Measurements from ENCODE around the gene GNAL. TPM values are rescaled to one million over a fixed set of nuclear protein-coding genes. Genes with fewer than 3 reads are reported as not detected.
"Not testable (repeated sequence)": the region's sequence is repeated elsewhere in the genome, so short reads cannot be mapped to it uniquely, and the experiment has no call there.

GNAL gene
- total RNA-seq (2014; rRNA removed; shearing (Covaris generic)), result 8.6 TPM in 2 replicates
- 2.3 and 2.4 TPM in 2 replicates for polyA plus RNA-seq (2014; cell fraction: nucleus; rRNA removed)

DNA sequence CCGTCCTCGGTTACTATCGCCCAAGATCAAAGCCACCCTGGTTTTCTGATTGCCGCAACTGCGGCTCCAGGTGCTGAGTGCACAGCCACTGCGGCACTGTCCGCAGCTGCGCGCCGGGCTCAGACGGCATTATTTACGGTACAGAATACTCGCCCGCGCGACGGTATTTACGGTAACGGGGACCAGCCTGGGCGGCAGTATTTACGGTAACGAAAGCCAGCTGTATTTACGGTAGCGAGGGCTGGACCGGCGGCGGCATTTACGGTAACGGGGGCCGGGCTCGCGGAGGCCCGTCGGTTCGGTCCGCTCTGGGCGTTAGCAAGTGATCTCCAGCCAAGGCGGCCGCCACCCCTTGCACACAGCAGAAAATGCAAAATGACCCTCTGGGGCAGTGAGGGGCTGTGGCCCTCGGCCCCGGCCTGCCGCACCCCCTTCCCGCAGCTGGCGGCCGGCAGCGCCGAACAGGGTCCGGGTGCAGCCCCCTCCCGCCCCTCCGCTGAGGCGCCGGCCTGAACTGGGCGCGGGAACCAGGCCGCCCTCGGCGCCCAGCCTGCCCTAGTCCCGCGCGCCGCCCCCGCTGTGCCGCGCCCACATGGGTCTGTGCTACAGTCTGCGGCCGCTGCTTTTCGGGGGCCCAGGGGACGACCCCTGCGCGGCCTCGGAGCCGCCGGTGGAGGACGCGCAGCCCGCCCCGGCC, at the start of gene GNAL:
Gene GNAL (plus strand): TSS at position 293 of the 697 bp plus-strand sequence. CDS start 300 bp downstream, at position 593.
- DNase-seq (ENCODE audit: extremely low read depth, low read depth), result peak; percentile 58

DNA sequence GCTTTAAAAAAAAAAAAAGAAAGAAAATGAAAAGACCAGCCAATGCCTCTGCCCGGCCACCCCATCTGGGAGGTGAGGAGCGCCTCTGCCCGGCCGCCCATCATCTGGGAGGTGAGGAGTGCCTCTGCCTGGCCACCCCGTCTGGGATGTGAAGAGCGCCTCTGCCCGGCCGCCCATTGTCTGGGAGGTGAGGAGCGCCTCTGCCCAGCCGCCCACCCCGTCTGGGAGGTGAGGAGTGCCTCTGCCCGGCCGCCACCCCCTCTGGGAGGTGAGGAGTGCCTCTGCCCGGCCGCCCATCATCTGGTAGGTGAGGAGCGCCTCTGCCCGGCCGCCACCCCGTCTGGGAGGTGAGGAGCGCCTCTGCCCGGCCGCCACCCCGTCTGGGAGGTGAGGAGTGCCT, 41.8 kb upstream of the GNAL start:
- DNase-seq (ENCODE audit: extremely low read depth, low read depth), result not testable (repeated sequence)

DNA sequence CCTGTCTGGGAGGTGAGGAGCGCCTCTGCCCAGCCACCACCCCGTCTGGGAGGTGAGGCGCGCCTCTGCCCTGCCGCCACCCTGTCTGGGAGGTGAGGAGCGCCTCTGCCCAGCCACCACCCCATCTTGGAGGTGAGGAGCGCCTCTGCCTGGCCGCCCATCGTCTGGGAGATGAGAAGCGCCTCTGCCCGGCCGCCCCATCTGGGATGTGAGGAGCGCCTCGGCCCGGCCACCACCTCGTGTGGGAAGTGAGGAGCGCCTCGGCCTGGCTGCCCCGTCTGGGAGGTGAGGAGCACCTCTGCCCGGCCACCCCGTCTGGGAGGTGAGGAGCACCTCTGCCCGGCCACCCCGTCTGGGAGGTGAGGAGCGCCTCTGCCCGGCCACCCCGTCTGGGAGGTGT, 41.3 kb upstream of the GNAL start:
- DNase-seq (ENCODE audit: extremely low read depth, low read depth), result not testable (repeated sequence)

DNA sequence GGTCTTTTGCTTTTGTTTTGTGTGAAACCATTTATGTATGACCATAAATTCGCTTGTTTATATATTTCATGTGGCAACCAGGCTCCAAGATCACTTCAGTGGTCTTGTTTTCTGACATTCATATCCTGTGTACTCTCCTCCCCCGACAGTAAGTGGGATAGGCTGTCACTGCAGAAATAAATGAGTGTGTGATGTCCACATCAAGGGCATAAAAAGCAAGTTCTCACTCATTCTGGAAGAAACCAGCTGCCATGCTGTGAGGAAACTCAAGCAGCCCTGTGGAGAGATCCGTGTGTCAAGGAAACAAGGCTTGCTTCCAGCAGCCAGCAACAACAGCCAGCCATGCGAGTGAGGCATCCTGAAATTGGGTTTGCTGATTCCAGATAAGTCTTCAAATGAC, 39.2 kb upstream of the GNAL start:
- no peak for DNase-seq (ENCODE audit: extremely low read depth, low read depth)

DNA sequence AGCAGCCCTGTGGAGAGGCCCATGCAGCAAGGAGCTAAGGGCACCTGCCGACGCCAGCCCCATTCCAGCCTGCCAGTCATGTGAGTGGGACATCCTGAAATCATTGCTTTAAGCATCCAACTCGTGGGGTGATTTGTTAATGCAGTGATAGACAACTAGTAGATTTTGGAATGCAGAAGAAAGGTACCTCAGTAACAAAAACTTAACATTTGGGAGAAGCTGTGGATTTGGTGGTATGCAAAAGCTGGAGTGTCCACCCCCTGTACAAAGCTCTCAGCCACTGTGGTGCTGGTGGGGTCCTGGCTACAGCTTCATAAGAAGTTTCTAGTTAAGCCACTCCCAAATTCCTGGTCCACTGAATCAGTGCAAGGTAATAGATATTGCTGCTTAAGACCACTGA, 37.2 kb upstream of the GNAL start:
- DNase-seq (ENCODE audit: extremely low read depth, low read depth), result no peak

DNA sequence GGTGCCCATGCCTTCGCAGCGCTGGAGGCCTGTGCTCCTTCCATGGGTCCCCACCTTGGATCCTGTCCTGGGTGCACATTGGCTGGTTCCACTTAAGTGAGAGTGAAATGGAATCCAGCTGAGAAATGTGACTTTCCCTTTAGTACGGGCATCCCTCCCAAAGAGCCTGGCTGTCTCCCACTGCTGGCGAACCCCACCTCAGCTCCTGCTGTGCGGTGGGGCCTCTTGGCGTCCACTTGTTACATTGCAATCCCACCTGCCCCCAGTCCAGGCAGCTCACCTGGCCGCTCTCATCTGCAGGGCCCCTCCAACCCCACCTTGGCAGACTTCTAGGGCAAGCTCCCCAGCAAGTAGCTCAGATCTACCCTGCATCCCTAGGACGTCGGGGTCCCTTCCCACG, 35.5 kb upstream of the GNAL start:
- no peak for DNase-seq (ENCODE audit: extremely low read depth, low read depth)

DNA sequence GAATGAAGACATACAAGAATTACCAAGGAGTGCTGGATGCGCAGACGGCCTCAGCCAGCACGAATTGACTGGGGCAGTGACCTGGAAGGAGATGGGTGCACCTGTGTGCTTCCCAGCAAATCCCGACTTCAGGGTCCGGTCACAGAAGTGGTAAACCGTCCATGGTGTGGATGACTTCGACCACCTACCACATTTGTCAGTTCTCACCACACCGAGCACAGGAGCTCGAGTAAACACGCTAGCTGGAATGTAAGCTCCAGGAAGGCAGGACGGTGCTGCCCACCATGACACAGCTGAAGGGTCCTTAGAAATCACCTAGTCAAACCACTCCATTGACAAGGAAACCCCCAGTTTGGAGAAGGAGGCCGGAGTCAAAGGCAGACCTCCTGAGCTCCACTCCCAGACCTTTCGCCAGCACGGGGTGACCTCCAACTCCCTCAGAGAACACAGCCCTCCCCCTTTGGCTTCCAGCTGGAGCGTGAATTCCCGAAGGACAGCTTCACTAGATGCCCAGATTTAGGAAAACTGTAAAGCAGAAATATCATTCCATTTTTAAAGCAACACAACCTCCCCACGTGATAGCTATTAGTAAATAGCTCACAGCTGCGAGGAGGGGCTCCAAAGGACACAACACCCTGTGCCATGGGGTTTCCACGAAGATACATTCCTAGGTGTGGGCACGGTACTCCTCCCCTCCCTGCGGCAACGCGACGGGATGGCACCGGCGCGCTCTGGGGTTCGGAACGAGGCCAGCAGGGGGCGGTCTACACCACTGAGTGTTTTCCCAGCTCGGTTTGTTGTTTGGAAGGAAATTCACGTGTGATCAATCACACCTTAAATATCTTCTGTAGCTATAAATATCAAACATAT, 34.1 kb upstream of the GNAL start:
- DNase-seq (ENCODE audit: extremely low read depth, low read depth), result peak; percentile 27

DNA sequence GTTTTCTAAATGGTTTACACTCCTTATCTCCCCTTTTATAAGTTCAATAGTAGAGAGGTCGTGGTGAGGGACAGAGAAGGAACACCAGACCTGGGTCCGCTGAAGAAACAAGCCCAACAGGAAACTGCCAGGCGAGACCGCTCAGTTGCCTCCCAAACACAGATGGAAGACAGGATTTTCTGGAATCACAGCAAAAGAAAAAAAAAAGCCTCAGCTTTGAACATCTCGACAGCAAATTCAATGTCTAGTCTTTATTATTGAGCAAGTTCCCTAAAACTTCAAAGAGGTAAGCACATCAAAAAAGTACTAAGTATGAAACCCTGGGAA, 33.5 kb upstream of the GNAL start:
- no peak for DNase-seq (ENCODE audit: extremely low read depth, low read depth)

DNA sequence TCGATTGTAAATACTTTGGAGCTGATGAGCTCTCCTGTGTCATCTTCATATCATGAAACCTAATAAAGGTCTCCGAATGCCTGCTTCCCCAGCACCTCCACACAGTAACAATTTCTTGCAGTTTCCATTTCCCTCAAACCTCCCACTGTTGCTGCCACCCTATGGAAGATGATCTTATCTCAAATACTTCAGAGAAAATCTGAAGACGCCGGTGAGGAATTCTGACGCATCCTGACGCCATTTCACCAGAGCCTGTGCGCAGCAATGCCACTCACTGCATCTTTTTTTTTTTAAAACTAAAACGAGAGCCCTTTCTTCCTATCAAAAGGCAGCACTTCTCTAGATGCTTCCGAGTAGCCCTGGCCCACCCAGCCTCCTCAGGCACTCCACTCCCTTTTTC, 31.9 kb upstream of the GNAL start:
- DNase-seq (ENCODE audit: extremely low read depth, low read depth), result no peak

DNA sequence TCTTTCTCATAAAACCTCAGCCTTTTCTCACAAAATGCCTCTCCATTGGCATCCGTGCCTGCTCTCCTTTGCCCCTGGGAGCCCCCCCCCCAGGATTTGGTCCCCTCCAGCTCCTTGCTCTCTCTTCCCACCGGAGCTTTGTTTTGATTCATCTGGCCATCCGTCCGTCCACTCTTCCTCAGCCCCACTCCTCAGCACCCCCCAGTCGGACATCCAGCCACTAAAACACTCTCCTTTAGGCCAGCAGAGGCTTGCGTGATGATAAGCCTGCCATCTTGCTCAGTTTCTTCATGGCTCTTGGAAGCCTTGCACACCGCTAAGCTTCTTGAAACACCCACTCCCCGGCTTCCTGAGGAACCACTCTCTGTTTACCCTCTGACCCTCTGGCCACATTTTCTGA, 31.5 kb upstream of the GNAL start:
- no peak for DNase-seq (ENCODE audit: extremely low read depth, low read depth)

DNA sequence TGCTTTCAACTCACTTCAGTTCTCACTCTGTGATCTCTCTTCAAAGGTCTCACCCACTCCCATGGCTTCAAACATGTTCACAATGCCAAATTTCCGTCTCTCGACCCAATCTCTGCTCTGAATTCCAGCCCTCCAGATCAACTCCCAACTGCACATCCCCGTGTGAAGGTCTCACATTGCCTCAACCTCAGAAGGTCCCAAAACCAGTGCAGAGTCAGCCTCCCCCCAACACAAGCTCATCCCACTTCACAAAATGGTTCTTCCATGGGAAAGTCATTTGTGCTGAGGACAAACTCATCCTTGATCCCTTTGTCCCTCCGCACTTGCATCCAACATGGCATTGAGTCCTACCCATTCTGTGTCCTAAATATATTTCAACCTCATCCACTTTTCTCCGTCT, 31.0 kb upstream of the GNAL start:
- no peak for DNase-seq (ENCODE audit: extremely low read depth, low read depth)

DNA sequence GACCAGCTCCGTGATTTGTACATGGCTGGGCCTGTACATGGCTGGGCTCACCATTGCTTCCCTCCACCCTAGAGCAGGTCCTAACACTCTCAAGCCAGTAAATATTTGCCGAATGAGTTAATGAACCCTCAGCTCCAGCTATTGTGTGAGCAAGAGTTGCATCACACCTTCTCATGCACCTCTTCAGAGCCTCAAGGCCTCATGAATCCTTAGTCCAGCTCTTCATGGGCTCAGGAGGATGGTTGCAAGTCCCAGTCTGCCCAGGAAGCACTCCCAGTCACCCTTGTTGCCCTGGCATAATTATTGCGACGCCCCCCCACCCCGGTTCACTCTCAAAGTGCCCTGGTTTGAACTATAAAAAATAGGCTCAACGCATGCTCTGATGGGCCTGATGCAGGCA, 30.1 kb upstream of the GNAL start:
- DNase-seq (ENCODE audit: extremely low read depth, low read depth), result no peak

DNA sequence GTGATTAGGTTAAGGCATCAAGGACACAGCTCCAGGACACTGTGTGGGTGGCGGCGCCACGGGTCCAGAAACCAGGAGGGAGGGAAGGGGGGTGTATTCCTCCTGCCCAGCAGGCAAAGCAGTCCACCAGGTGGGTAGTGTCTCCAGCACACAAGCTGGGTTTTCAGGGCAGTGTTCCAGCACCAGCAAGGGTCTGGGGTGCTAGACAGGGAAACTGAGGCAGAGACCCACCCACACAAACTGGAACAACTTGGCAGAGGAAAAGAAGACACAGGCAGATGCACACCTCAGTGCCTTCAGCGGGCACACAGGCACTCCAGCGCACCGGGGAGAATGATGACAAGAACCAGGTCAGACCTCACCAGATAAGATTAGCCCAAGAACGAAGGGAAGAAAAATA, 28.4 kb upstream of the GNAL start:
- DNase-seq (ENCODE audit: extremely low read depth, low read depth), result no peak

DNA sequence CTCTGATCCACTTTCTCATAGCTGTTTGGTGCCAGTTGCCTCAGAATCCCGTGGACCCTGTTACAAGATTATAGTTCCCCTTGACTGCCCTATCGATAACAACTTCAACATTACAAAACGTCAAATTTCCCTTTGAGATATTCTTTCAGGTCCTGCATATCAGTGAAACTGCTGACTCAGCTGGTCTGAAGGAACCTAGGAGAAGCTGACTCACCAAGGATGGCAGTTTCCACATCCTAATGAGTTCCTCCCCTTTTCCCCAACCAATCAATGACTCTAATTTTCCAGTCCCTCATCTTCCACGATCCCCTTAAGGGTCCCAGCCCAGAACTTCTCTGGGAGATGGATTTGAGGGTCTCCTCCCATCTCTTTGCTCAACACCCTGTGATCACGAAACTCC, 27.6 kb upstream of the GNAL start:
- DNase-seq (ENCODE audit: extremely low read depth, low read depth), result no peak

DNA sequence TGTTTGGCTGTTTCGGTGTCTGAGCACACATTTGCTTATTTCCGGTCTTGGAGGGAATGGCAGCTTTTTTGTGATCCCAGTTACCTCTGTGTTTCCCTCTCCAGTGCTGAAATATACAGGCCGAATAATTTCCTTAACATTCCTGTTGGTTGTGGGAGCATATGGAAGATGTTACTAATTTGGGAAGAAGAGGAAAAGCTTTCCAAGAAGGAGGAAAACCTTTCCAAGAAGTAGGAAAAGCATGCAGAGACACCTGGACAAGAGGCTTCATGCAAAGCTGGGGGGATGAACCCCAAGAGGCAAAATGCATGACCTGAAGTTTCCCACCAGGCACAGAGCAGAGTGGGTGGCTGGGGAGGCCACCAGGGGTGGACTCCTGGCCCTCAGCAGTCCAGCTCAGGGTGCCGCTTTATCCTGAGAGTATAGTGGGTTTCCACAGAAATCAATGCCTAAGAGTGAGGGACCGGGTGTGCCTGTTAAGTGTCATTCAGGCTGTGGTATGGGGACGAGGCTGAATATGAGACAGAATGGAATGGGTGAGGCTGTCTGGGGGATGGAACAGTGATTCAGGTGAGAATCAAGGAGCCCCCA, 25.5 kb upstream of the GNAL start:
- DNase-seq (ENCODE audit: extremely low read depth, low read depth), result no peak

DNA sequence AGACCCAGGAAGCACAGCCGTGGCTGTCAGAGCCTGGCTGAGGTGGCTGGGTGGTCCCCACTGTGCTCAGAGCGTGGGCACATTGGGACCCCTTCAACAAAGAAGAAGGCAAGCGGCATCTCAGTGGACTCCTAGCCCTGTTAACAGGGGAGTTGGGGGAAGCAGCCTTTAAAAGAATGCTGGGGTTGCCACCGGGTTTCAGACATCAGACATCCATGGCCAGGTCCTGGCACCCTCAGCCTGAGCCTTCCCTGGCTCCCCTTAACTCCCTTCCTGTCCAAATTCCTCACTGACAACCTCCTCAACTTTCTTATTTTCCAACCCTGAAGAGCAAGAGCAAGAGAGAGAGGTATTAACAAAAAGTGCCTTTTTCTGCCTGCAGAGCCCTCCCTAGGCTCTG, 24.8 kb upstream of the GNAL start:
- no peak for DNase-seq (ENCODE audit: extremely low read depth, low read depth)

DNA sequence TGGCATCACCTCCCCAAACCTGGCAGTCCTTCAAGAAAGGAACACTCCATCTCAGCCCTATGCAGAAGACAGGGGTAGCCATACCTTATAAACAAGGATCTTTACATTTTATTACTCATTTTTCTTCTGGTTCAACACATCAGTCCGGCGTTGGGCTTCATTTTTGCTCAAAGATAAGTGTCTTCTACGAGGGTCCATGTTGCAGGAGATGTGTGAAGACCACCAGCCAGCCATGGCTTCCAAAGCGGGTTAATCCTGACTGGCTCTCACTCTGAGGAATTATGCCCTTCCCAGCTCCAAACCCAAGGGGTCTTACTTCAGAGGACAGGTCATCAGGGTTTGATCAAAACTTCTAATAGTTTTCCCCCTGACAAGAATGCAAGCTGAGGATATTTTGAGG, 23.9 kb upstream of the GNAL start:
- no peak for DNase-seq (ENCODE audit: extremely low read depth, low read depth)

DNA sequence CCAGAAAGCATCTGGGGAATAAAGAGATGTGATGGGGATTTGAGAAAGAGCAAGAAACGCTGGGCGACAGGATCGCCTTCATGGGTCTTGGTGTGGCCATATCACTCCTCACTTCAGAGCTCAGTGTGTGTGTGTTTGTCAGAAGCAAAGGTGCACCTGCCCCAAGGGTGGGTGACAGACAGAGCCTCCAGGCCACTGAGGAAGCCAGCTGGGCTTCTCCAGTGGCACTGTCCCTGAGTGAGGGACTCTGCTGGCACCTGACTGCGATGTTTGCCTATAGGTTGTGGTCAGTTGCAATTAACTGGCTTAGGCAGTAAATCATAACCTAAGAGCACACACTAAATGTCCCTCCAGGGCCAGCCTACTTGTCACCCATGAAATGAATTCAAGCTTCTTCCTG, 23.5 kb upstream of the GNAL start:
- no peak for DNase-seq (ENCODE audit: extremely low read depth, low read depth)

DNA sequence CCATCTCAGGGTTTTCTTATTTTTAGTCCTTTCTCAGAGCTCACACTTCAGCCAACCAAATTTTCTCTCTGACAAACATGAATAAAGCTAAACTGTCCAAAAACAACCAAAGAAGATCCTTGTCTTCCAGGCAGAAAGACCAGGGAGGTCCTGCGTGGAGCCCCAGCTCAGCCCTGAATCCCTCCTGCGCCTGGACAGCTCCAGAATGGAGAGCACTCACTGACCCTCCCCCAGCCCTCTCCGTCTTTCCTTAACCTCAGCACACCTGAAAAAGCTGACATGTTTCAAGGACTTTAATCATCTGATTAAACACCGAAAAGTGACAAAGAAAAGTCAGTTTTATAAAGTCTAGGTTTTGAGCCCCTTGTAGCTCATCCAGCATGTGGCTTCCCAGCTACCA, 22.9 kb upstream of the GNAL start:
- DNase-seq (ENCODE audit: extremely low read depth, low read depth), result no peak

DNA sequence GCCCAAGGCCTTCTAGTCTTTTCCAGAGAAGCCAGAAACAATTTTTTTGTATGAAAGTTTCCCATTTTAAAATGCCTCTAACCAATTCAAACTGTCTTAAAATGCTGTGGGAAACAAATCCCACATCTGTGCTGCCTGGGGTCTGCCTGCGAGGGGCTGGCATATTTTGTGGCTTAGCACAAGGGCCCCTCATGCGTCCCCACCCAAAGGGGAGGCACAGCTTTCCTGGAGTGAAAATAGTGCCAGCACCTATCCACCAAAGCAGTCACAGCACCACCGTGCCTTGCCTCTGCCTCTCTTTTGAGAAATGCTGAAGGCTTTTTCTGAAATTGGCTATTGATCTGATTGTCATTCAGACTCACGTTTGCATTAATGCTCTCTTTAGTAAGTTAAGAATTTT, 22.2 kb upstream of the GNAL start:
- no peak for DNase-seq (ENCODE audit: extremely low read depth, low read depth)

DNA sequence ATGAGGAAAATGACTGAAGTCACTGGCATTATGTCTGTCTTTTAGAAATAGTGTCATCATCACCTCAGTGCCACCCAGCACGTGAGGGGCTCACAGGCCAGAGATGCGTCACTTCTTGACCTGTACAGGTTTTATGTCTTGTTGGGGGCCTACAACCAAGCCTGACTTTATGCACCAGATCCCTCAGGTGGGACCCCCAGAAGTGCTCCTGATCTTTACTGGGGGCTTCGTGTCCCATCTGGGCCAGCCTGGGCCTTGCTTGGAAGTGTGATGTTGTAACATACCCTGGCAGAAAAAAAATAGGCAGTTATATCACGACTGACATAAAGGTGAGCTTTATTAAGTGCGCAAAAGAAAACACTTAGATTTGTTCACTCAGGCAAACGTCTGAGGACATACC, 21.5 kb upstream of the GNAL start:
- DNase-seq (ENCODE audit: extremely low read depth, low read depth), result no peak

All from NCI-H460 (cell line).